Measurements from ENCODE around the gene RASSF3.

RASSF3 gene

DNA sequence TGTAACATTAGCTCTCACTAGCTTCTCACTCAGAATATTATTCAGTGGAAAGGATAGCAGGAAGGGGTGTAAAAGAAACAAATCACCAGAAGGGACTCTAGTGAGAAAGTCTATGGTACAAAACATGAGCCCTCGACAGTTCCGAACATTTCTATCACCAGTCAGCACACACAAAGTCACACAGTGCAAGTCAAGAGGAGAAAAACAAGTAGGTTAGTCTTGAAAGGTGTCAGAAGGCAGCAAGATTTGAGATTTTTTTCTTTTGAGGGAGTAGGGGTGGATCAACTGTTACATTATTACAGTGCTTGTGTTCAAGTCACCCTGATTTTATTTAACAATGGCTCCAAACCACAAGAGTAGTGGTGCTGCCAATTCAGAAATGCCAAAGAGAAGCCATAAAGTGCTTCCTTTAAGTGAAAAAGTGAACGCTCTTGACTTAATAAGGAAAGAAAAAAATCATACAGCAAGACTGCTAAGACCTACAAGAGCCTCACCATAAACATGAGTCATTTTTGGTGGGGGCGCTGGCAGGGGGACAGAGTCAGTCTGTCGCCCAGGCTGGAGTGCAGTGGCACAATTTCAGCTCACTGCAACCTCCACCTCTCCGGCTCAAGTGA is 106.7 kb downstream of the RASSF3 start:
- H3K4me3 ChIP-seq (ENCODE audit: control insufficient read depth, low read depth, low read length), result no peak overlapping the region
- TF ChIP-seq, protein P1, sequence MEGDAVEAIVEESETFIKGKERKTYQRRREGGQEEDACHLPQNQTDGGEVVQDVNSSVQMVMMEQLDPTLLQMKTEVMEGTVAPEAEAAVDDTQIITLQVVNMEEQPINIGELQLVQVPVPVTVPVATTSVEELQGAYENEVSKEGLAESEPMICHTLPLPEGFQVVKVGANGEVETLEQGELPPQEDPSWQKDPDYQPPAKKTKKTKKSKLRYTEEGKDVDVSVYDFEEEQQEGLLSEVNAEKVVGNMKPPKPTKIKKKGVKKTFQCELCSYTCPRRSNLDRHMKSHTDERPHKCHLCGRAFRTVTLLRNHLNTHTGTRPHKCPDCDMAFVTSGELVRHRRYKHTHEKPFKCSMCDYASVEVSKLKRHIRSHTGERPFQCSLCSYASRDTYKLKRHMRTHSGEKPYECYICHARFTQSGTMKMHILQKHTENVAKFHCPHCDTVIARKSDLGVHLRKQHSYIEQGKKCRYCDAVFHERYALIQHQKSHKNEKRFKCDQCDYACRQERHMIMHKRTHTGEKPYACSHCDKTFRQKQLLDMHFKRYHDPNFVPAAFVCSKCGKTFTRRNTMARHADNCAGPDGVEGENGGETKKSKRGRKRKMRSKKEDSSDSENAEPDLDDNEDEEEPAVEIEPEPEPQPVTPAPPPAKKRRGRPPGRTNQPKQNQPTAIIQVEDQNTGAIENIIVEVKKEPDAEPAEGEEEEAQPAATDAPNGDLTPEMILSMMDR (conservative IDR thresholded peaks at IDR 0.05; ENCODE audit: control insufficient read depth, insufficient read depth, low read depth, low read length), result no peak
- no peak for DNase-seq (ENCODE audit: low read depth)

DNA sequence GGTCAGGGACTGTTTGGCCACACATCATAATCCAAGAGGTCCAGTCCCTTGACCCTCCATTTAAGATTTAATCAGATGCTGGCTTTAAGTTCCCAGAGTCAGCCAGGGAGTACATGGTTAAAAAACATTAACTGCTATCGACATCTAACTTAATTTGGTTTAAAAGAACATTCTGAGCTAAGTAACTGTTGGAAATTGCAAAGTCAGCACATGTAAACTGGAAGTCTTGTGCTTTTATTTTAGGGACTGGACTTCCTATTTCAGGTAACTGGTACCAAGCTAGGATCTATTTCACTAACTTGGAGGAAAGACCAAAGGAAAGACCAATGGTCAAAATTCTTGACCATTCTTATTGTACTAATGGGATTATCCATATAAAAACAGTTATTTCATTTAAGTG is 108.4 kb downstream of the RASSF3 start:
- H3K4me3 ChIP-seq (ENCODE audit: control insufficient read depth, low read depth, low read length), result no peak overlapping the region
- TF ChIP-seq, protein P1 (conservative IDR thresholded peaks at IDR 0.05; ENCODE audit: control insufficient read depth, insufficient read depth, low read depth, low read length), result no peak
- DNase-seq (ENCODE audit: low read depth), result no peak

DNA sequence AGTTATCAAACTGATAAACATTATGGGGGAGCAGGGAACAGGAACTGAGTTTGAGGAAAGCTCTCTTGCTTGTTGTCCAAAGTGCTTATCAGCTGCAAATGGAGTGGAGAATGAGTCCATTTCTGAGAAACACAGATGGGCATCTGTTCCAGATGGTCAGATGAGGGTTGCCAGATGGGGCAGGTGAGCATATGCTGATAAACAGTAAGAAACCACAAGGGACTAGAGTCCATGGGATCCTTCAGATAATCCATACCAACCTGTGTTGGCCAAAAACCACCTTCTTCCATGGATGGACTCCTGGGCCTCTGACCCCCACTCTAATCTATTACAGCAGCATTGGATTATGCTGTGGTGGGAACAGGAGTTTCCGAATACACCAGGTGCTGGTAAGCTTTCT is 110.6 kb downstream of the RASSF3 start:
- no peak overlapping the region for H3K4me3 ChIP-seq (ENCODE audit: control insufficient read depth, low read depth, low read length)
- DNase-seq (ENCODE audit: low read depth), result no peak
- TF ChIP-seq, protein P1 (conservative IDR thresholded peaks at IDR 0.05; ENCODE audit: control insufficient read depth, insufficient read depth, low read depth, low read length), result no peak

DNA sequence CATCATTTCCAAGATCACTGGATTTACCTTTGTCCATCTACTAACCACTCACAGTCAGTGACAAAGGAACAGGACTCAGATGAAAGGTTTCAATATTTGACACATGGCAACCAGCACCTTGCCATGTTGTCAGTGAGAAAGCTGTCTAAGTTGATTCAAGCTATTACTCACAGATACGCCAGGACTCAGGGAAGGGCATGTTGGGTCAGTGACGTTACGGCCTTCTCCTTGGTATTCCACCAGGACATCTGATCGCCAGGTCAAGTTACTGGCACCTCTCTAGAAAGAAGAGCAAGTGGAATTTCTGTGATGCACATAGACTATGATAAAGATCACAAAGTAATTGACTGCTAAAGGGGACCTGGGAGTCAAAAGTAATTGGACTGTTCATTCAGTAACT is 112.5 kb downstream of the RASSF3 start:
- no peak for DNase-seq (ENCODE audit: low read depth)
- no peak overlapping the region for H3K4me3 ChIP-seq (ENCODE audit: control insufficient read depth, low read depth, low read length)
- TF ChIP-seq, protein P1 (conservative IDR thresholded peaks at IDR 0.05; ENCODE audit: control insufficient read depth, insufficient read depth, low read depth, low read length), result no peak

DNA sequence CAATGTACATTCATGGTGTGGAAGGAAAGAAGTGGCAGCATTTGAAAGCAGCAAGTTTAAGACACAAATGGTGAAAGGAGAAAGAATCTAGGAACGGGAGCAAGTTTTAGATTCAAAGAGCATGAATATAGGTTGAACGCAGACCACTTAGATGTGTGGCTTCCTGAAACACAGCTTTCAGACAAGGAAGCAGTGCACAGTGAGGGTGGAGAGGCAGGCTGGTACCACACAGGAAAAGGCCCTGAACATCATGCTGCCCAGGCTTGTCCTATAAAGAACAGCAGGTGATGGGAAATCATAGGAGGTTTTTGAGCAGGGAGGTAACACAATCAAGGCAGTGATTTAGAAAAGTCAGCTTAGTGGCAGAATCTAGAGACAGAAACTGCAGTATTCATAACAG is 113.3 kb downstream of the RASSF3 start:
- no peak overlapping the region for H3K4me3 ChIP-seq (ENCODE audit: control insufficient read depth, low read depth, low read length)
- TF ChIP-seq, protein P1 (conservative IDR thresholded peaks at IDR 0.05; ENCODE audit: control insufficient read depth, insufficient read depth, low read depth, low read length), result no peak
- no peak for DNase-seq (ENCODE audit: low read depth)

DNA sequence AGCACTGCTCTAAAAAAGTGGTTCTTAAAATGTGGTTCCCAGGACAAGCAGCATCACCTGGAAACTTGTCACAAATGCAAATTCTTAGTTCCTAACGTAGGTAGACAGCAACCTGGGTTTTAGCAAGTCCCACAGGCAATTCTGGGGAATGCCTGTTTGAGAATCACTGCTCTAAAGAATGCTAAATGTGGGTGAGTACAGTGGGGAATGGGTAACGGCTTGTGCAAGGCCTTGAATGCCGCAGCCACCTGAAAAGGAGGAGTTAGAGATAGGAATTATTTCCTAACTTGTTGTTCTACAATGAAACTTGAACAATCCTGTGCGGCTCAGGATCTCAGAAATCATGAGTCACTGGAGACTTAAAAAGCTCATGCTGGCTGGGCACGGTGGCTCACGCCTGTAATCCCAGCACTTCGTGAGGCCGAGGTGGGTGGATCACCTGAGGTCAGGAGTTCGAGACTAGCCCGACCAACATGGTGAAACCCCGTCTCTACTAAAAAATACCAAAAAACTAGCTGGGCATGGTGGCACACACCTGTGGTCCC is 114.0 kb downstream of the RASSF3 start:
- H3K4me3 ChIP-seq (ENCODE audit: control insufficient read depth, low read depth, low read length), result no peak overlapping the region
- DNase-seq (ENCODE audit: low read depth), result no peak
- TF ChIP-seq, protein P1 (conservative IDR thresholded peaks at IDR 0.05; ENCODE audit: control insufficient read depth, insufficient read depth, low read depth, low read length), result no peak

Measured in fibroblast of mammary gland (primary cell).